ENCODE measurements around the gene C1QTNF4.
"Not testable (repeated sequence)": the region's sequence is repeated elsewhere in the genome, so short reads cannot be mapped to it uniquely, and the experiment has no call there.

Gene C1QTNF4

DNA sequence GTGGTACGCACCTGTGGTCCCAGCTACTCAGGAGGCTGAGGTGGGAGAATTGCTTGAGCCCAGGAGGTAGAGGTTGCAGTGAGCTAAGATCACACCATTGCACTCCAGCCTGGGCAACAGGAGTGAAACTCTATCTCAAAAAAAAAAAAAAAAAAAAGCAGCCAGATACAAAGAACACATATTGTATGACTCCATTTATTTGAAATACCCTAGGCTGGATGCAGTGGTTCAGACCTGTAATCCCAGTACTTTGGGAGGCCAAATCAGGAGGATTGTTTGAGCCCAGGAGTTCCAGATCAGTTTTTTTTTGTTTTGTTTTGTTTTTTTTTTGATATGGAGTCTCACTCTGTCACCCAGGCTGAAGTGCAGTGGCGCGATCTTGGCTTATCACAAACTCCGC, 31.8 kb downstream of the C1QTNF4 start:
- H3K27ac Mint-ChIP-seq, H3K4me3 Mint-ChIP-seq, H3K9me3 Mint-ChIP-seq, H3K36me3 Mint-ChIP-seq, H3K27me3 Mint-ChIP-seq: not testable (repeated sequence)
- H3K4me1 Mint-ChIP-seq: peaks cover 18% of the 10 kb centered on the region

DNA sequence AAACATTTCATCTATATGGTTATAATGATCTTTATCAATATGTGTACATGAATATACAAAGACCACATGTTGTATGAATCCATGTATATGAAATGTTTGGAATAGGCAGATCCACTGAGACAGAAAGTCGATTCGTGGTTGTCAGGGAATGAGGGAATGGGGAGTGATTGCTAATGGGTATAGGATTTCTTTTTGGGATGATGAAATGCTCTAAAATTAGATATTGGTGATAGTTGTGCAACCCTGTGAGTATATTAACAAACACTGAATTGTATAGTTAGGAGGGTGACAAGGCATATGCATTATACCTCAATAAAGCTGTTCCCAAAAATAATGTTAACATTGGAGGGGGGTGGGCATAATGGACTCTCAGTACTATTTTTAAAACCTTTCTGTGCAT, 33.8 kb downstream of the C1QTNF4 start:
- Mint-ChIP-seq H3K9me3 (no peaks in the 10 kb centered on the region), H3K4me1 (peaks cover 11% of the 10 kb centered on the region), H3K27ac (no peak overlapping the region), H3K36me3 (peaks cover under 1% of the 10 kb centered on the region), H3K27me3 (no peaks in the 10 kb centered on the region), H3K4me3 (no peak overlapping the region)

DNA sequence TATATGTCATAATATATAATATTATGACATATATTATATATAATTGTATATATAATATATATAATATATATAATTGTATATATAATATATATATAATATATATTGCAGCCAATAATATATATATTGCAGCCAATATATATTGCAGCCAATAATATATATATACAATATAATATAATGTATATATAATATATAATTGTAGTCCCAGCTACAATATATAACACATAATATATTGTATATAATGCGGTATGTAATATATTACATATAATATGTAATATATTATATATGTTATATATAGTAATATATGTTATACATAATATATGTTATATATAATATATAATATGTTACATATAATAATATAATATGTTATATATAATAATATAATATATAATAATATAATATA, 35.5 kb downstream of the C1QTNF4 start:
- Mint-ChIP-seq H3K36me3 (peaks cover 1% of the 10 kb centered on the region), H3K9me3 (no peaks in the 10 kb centered on the region), H3K4me1 (peaks cover 12% of the 10 kb centered on the region), H3K4me3 (no peak overlapping the region), H3K27ac (no peak overlapping the region), H3K27me3 (no peaks in the 10 kb centered on the region)

DNA sequence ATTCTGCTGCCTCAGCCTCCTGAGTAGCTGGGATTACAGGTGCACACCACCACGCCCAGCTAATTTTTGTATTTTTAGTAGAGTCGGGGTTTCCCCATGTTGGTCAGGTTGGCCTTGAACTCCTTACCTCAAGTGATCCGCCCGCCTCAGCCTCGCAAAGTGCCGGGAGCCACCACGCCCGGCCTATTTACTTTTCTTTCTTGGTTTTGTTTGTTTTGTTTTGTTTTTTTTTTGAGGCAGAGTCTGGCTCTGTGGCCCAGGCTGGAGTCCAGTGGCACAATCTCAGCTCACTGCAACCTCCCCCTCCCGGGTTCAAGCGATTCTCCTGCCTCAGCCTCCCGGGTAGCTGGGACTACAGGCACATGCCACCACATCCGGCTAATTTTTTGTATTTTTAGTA, 37.2 kb downstream of the C1QTNF4 start:
- H3K4me3 Mint-ChIP-seq, H3K27me3 Mint-ChIP-seq, H3K36me3 Mint-ChIP-seq, H3K9me3 Mint-ChIP-seq, H3K27ac Mint-ChIP-seq: not testable (repeated sequence)
- peaks cover 17% of the 10 kb centered on the region for H3K4me1 Mint-ChIP-seq

DNA sequence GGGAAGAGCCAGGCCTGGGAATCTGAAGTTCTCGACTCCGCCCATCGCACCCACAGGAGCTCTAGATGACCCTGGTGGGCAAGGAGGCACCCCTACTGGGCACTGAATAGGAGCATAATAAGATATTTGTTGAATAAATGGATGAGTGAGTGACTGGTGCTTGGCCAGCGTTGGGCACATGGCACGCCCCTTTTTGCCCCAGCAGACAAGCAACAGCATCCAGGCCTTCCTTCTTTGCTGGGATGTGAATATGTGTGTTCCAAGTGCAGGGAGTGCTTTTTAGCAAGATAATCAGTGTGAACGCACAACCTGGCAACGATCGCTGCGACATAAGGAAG, 40.8 kb downstream of the C1QTNF4 start:
- Mint-ChIP-seq H3K9me3 (no peaks in the 10 kb centered on the region), H3K27me3 (no peaks in the 10 kb centered on the region), H3K4me1 (peaks cover 37% of the 10 kb centered on the region), H3K27ac (peak overlapping the region; percentile 72), H3K4me3 (peak overlapping the region; percentile 85), H3K36me3 (peaks cover 13% of the 10 kb centered on the region)

DNA sequence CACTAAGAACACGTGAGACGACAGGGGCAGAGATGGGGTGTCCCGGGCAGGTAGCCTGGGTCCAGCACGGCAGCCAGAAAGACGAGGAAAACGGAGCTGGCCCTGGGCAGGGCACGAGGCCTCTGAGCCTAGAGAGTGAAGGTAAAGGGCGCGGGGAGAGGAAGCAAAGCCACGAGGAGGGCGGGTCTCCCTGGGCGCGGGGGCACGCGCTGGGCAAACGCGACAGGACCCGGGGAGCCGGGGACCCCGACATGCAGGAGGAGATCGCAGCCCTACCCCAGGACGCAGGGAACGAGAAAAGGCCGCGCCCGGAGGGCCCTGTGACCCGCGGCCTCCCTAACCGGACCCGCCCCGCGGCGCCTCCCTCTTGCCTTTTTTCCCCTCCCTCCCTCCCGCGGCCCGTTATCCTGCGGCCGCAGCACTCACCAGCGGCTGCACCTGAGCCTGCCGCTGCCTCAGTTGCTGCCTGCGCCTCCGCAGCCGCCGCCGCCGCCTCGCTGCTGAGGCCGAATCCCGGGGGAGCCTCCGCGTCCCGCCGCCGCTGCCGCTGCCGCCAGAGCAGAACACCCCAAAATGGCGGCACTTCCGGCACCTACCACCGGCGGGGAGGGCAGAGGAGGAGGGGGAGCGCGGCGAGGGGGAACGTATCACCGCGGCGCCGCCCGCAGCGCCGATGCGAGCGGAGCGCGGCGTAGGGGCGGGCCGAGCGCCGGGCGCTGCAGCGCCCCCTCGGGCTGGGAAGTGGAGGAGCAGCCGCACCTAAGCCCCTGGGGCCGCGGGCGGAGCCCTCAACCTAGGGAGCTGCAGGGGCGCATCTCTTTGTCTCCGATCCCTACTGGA, 41.4 kb downstream of the C1QTNF4 start, which contains the start of gene CELF1:
Gene CELF1, minus strand, starts transcription at position 567 of the 840 bp plus-strand sequence. CDS start 53,609 bp downstream, outside the sequence.
- Mint-ChIP-seq H3K9me3 (no peaks in the 10 kb centered on the region), H3K36me3 (peaks cover 16% of the 10 kb centered on the region), H3K4me1 (peaks cover 43% of the 10 kb centered on the region)

DNA sequence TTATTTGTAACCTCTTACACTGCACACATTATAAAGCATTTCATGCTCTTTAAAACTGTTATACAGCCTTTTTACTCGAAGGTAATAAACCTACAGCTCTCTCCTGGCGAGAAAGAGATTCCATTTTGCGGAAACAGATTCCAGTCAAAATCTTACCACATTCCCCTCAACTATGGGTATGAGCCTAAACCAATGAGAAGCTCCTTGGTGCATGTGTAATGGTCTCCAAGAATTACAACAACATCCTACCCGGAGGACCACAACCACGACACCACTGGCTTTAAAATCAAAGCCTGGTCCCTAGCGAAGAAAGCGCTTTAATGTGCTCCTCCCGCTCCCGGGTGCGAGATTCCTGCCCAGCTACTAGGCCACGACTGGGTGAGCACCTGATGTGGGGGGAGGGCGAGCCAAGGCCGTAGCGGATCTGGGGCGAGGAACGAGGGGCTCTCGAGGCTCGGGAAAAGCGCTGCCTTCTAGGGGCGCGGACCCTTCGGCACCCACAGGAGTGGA, 42.1 kb downstream of the C1QTNF4 start:
- Mint-ChIP-seq H3K27me3 (no peaks in the 10 kb centered on the region), H3K4me3 (peak overlapping the region; percentile 97), H3K36me3 (peaks cover 16% of the 10 kb centered on the region), H3K9me3 (no peaks in the 10 kb centered on the region), H3K27ac (peak overlapping the region; percentile 97), H3K4me1 (peaks cover 48% of the 10 kb centered on the region)

More for the DNA sequence above, 41.4 kb downstream of the C1QTNF4 start, which contains the start of gene CELF1:
- no peaks in the 10 kb centered on the region for H3K27me3 Mint-ChIP-seq
- H3K27ac Mint-ChIP-seq: peak within 1 kb of the TSS; percentile 97
- peak within 1 kb of the TSS; percentile 97 for H3K4me3 Mint-ChIP-seq

DNA sequence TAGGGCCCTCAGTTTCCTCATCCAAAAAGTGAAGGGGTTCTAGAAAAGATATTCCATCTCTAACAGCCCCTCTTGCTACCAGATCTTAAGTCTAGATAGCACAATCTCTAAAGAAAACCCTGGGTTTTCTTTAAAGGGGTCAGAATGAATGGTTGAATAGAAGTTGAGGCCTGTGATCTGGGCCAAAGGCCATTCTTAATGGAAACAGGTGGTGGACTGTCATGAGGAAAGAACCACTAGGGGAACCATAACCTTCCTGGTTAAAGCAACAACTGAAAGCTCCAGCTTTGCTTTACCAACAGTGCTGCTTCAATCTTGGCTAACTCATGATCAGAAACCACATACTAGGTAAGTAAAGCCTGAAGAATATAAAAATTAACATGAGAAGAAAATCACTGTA, 43.1 kb downstream of the C1QTNF4 start:
- Mint-ChIP-seq H3K27me3 (no peaks in the 10 kb centered on the region), H3K27ac (peak overlapping the region; percentile 60), H3K4me3 (peak overlapping the region; percentile 97), H3K9me3 (no peaks in the 10 kb centered on the region), H3K4me1 (peaks cover 54% of the 10 kb centered on the region), H3K36me3 (peaks cover 20% of the 10 kb centered on the region)

DNA sequence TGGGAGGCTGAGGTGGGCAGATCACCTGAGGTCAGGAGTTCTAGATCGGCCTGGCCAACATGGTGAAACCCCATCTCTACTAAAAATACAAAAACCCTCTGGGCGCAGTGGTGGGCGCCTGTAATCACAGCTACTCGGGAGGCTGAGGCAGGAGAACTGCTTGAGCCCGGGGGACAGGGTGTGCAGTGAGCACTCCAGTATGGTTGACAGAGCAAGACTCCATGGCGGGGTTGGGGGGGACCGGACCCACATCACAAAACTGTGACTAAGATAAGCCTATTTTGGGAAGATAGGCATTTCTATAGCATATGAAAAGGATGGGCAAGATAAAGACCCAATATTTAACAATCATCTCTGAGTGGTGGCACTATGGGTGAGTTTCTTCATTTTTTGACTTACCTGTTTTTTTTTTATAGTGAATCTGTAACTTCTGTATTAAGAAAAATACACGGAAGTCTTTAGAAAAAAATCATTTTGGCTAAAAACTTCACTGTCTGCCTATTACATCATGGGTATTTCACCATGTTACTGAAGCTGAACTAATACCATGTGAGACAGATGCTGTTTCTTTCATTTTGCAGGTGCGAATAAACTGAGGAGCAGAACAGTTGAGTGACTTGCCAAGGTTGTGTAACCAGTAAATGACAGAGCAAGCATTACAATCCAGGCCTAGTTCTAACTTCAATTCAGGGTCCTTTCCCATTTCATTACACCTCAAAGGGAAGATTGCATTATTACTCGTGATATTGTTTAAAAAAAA, 43.7 kb downstream of the C1QTNF4 start:
- peaks cover 55% of the 10 kb centered on the region for H3K4me1 Mint-ChIP-seq
- H3K27me3 Mint-ChIP-seq: no peaks in the 10 kb centered on the region
- peak overlapping the region; percentile 72 for H3K27ac Mint-ChIP-seq
- H3K9me3 Mint-ChIP-seq: no peaks in the 10 kb centered on the region
- peaks cover 20% of the 10 kb centered on the region for H3K36me3 Mint-ChIP-seq
- peak overlapping the region; percentile 97 for H3K4me3 Mint-ChIP-seq

DNA sequence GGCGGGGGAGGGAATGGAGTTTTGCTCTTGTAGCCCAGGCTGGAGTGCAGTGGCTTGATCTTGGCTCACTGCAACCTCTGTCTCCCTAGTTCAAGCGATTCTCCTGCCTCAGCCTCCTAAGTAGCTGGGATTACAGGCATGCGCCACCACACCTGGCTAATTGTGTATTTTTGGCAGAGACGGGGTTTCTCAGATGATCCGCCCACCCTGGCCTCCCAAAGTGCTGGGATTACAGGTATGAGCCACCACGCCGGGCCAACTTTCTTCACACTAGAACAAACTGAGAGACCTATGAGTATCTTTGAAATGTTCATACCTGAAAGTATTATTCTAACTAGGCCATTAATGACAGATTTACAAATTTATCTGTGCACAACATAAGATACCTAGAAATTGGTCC, 47.9 kb downstream of the C1QTNF4 start:
- not testable (repeated sequence) for H3K27ac Mint-ChIP-seq, H3K27me3 Mint-ChIP-seq, H3K9me3 Mint-ChIP-seq, H3K4me3 Mint-ChIP-seq
- H3K4me1 Mint-ChIP-seq: peaks cover 76% of the 10 kb centered on the region
- H3K36me3 Mint-ChIP-seq: peaks cover 16% of the 10 kb centered on the region

DNA sequence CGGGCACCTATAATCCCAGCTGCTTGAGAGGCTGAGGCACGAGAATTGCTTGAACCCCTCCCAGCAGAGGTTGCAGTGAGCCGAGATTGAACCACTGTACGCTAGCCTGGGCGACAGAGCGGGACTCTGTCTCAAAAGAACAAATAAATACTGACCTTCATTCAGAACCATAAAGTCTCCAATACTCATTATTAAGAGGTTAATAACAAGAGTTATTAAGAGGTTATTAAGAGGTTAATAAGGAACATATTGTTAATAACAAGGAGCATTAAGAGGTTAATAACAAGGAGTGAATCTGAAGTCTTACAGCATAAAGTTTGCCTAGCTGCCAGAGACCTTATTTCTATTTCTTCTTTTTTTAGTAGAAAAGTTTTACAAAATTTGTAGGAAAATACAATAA, 48.9 kb downstream of the C1QTNF4 start:
- Mint-ChIP-seq H3K27ac (no peak overlapping the region), H3K36me3 (peaks cover 10% of the 10 kb centered on the region), H3K4me3 (no peak overlapping the region), H3K4me1 (peaks cover 76% of the 10 kb centered on the region), H3K9me3 (no peaks in the 10 kb centered on the region), H3K27me3 (no peaks in the 10 kb centered on the region)

DNA sequence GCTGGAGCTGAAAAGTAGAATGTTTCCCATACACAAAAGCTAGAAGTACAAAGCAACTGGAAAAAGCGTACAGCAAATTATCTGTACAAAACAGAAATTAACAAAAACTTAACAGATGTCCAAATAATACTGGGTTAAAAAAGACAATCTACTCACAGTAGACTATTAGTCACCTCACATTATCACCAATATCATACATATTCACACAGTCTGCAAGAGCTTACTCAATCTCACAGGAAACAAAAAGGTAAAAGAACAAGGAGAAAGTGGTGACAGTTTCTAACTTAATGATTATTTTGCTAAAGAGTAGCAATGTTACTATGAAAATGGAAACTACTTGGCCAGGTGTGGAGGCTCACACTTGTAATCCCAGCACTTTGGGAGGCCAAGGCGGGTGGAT, 53.1 kb downstream of the C1QTNF4 start:
- no peaks in the 10 kb centered on the region for H3K9me3 Mint-ChIP-seq
- H3K27ac Mint-ChIP-seq: peak overlapping the region; percentile 86
- H3K4me3 Mint-ChIP-seq: peak overlapping the region; percentile 74
- H3K36me3 Mint-ChIP-seq: peaks cover 5% of the 10 kb centered on the region
- peaks cover 73% of the 10 kb centered on the region for H3K4me1 Mint-ChIP-seq
- H3K27me3 Mint-ChIP-seq: no peaks in the 10 kb centered on the region

DNA sequence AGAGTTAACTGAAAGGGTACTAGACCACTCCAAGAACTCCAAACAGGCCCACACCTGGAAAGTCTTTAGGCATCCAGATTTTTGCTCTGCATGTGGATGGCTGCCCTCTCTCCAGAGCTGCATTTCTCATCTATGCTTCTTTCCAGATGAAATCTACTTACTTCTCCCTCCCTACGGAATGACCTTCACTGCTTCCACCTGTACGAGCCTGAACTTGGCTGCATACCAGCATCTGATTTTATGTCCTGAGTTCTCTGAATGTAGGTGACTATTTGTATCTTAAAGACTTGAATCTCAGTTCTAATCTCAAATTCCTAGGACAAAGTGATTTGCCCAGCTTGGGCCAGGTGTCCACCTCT, 54.6 kb downstream of the C1QTNF4 start:
- Mint-ChIP-seq H3K4me1 (peaks cover 73% of the 10 kb centered on the region), H3K4me3 (peak overlapping the region; percentile 74)

More for the DNA sequence above, 54.6 kb downstream of the C1QTNF4 start:
- H3K27me3 Mint-ChIP-seq: no peaks in the 10 kb centered on the region
- no peaks in the 10 kb centered on the region for H3K9me3 Mint-ChIP-seq
- peak overlapping the region; percentile 93 for H3K27ac Mint-ChIP-seq
- peaks cover 8% of the 10 kb centered on the region for H3K36me3 Mint-ChIP-seq

Data from activated naive CD4-positive, alpha-beta T cell treated with anti-CD3 and anti-CD28 coated beads, Interleukin-2, amount 50 U/mL, for 24 hours (primary cell).